Activated naive CD8-positive, alpha-beta T cell treated with anti-CD3 and anti-CD28 coated beads, Interleukin-2, amount 50 U/mL, for 24 hours (primary cell): ENCODE data around the gene ZNF821.
"Not testable (repeated sequence)": the region's sequence is repeated elsewhere in the genome, so short reads cannot be mapped to it uniquely, and the experiment has no call there.

Experiments used
- ATAC-seq: fragments of 150-1000 bp; cut with Tn5 transposase; one replicate; pipeline ENCODE4 v1.10.0; 2021
- DNase-seq: peaks from one replicate; pipeline ENCODE4 v3.0.0; 2021
- H3K27ac Mint-ChIP-seq: one replicate; pipeline ENCODE4 v1.8.0; 2021; ENCODE audit warnings: mild to moderate bottlenecking, mixed read lengths
- H3K27me3 Mint-ChIP-seq: one replicate; pipeline ENCODE4 v1.8.0; 2021; ENCODE audit warnings: mixed read lengths
- H3K36me3 Mint-ChIP-seq: one replicate; pipeline ENCODE4 v1.8.0; 2021; ENCODE audit warnings: low read depth, mixed read lengths
- H3K4me1 Mint-ChIP-seq: one replicate; pipeline ENCODE4 v1.8.0; 2021; ENCODE audit warnings: mixed read lengths
- H3K4me3 Mint-ChIP-seq: one replicate; pipeline ENCODE4 v1.8.0; 2021; ENCODE audit warnings: mild to moderate bottlenecking, moderate library complexity, mixed read lengths
- H3K9me3 Mint-ChIP-seq: one replicate; pipeline ENCODE4 v1.8.0; 2021; ENCODE audit warnings: mixed read lengths

The ZNF821 gene

GRCh38 chr16:71915350-71915749, 31.4 kb upstream of the ZNF821 start:
- ATAC-seq (no peak), DNase-seq (no peak)
- peak overlapping the region; percentile 46 for H3K27ac Mint-ChIP-seq
- no peaks in the 10 kb centered on the region for H3K27me3 Mint-ChIP-seq
- peaks cover 52% of the 10 kb centered on the region for H3K4me1 Mint-ChIP-seq
- H3K36me3 Mint-ChIP-seq, result peaks cover 58% of the 10 kb centered on the region
- no peaks in the 10 kb centered on the region for H3K9me3 Mint-ChIP-seq
- no peak overlapping the region for H3K4me3 Mint-ChIP-seq

GRCh38 chr16:71914802-71915201, 30.8 kb upstream of the ZNF821 start:
- Mint-ChIP-seq H3K36me3 (peaks cover 53% of the 10 kb centered on the region), H3K27ac (no peak overlapping the region), H3K4me1 (peaks cover 56% of the 10 kb centered on the region), H3K4me3 (no peak overlapping the region), H3K9me3 (no peaks in the 10 kb centered on the region), H3K27me3 (no peaks in the 10 kb centered on the region)
- DNase-seq, result no peak
- ATAC-seq, result no peak

GRCh38 chr16:71912534-71913275, 28.7 kb upstream of the ZNF821 start:
- Mint-ChIP-seq H3K4me1 (peaks cover 77% of the 10 kb centered on the region), H3K4me3 (no peak overlapping the region), H3K36me3 (peaks cover 35% of the 10 kb centered on the region), H3K9me3 (no peaks in the 10 kb centered on the region), H3K27me3 (no peaks in the 10 kb centered on the region), H3K27ac (no peak overlapping the region)
- DNase-seq, result no peak
- ATAC-seq, result no peak

- no peaks in the 10 kb centered on the region for H3K9me3 Mint-ChIP-seq
- H3K27ac Mint-ChIP-seq, result no peak overlapping the region
- no peak for ATAC-seq
- H3K27me3 Mint-ChIP-seq, result no peaks in the 10 kb centered on the region
- DNase-seq, result no peak
- H3K4me1 Mint-ChIP-seq, result peaks cover 84% of the 10 kb centered on the region
- peaks cover 25% of the 10 kb centered on the region for H3K36me3 Mint-ChIP-seq
- H3K4me3 Mint-ChIP-seq, result no peak overlapping the region
These were observed 27.1 kb upstream of the ZNF821 start for GRCh38 chr16:71911121-71911520.

GRCh38 chr16:71905765-71906164, 21.8 kb upstream of the ZNF821 start:
- Mint-ChIP-seq H3K27ac (peak overlapping the region; percentile 53), H3K36me3 (peaks cover 13% of the 10 kb centered on the region), H3K4me1 (peaks cover 85% of the 10 kb centered on the region)
- H3K27me3 Mint-ChIP-seq, H3K9me3 Mint-ChIP-seq, DNase-seq, H3K4me3 Mint-ChIP-seq, ATAC-seq: not testable (repeated sequence)

GRCh38 chr16:71904239-71904638, 20.3 kb upstream of the ZNF821 start:
- H3K9me3 Mint-ChIP-seq, result no peaks in the 10 kb centered on the region
- no peak for DNase-seq
- peaks cover 83% of the 10 kb centered on the region for H3K4me1 Mint-ChIP-seq
- H3K36me3 Mint-ChIP-seq, result peaks cover 13% of the 10 kb centered on the region
- H3K27ac Mint-ChIP-seq, result no peak overlapping the region
- H3K27me3 Mint-ChIP-seq, result no peaks in the 10 kb centered on the region
- H3K4me3 Mint-ChIP-seq, result no peak overlapping the region
- no peak for ATAC-seq

GRCh38 chr16:71903608-71904007, 19.6 kb upstream of the ZNF821 start:
- no peaks in the 10 kb centered on the region for H3K9me3 Mint-ChIP-seq
- H3K4me3 Mint-ChIP-seq, result no peak overlapping the region
- DNase-seq (no peak), ATAC-seq (no peak)
- peaks cover 15% of the 10 kb centered on the region for H3K36me3 Mint-ChIP-seq
- H3K27ac Mint-ChIP-seq, result peak overlapping the region; percentile 11
- H3K27me3 Mint-ChIP-seq, result no peaks in the 10 kb centered on the region
- peaks cover 82% of the 10 kb centered on the region for H3K4me1 Mint-ChIP-seq

GRCh38 chr16:71902656-71903365, 18.8 kb upstream of the ZNF821 start:
- H3K36me3 Mint-ChIP-seq, result peaks cover 14% of the 10 kb centered on the region
- no peaks in the 10 kb centered on the region for H3K9me3 Mint-ChIP-seq
- H3K4me3 Mint-ChIP-seq, result no peak overlapping the region
- no peak overlapping the region for H3K27ac Mint-ChIP-seq
- ATAC-seq, result no peak
- peaks cover 81% of the 10 kb centered on the region for H3K4me1 Mint-ChIP-seq
- no peaks in the 10 kb centered on the region for H3K27me3 Mint-ChIP-seq
- DNase-seq, result no peak

- H3K27ac Mint-ChIP-seq, result peak overlapping the region; percentile 64
- peak overlapping the region; percentile 14 for H3K4me3 Mint-ChIP-seq
- no peaks in the 10 kb centered on the region for H3K9me3 Mint-ChIP-seq
- no peaks in the 10 kb centered on the region for H3K27me3 Mint-ChIP-seq
- peaks cover 10% of the 10 kb centered on the region for H3K36me3 Mint-ChIP-seq
- ATAC-seq (no peak), DNase-seq (no peak)
- H3K4me1 Mint-ChIP-seq, result peaks cover 67% of the 10 kb centered on the region
These were observed 15.2 kb upstream of the ZNF821 start for GRCh38 chr16:71899171-71899570.

- no peaks in the 10 kb centered on the region for H3K27me3 Mint-ChIP-seq
These were observed 12.9 kb upstream of the ZNF821 start for GRCh38 chr16:71896764-71897368.

GRCh38 chr16:71895679-71896365, 11.8 kb upstream of the ZNF821 start:
- Mint-ChIP-seq H3K36me3 (peaks cover 7% of the 10 kb centered on the region), H3K27me3 (no peaks in the 10 kb centered on the region), H3K27ac (peak overlapping the region; percentile 94), H3K4me1 (peaks cover 45% of the 10 kb centered on the region), H3K9me3 (no peaks in the 10 kb centered on the region), H3K4me3 (peak overlapping the region; percentile 96)
- ATAC-seq, result peak; percentile 17
- DNase-seq, result no peak

More at GRCh38 chr16:71896764-71897368, 12.9 kb upstream of the ZNF821 start:
- peaks cover 7% of the 10 kb centered on the region for H3K36me3 Mint-ChIP-seq
- H3K27ac Mint-ChIP-seq, result peak overlapping the region; percentile 46
- H3K4me1 Mint-ChIP-seq, result peaks cover 53% of the 10 kb centered on the region
- no peak for DNase-seq
- peak overlapping the region; percentile 96 for H3K4me3 Mint-ChIP-seq
- H3K9me3 Mint-ChIP-seq, result no peaks in the 10 kb centered on the region
- no peak for ATAC-seq

- Mint-ChIP-seq H3K27me3 (no peaks in the 10 kb centered on the region), H3K4me1 (peaks cover 39% of the 10 kb centered on the region), H3K9me3 (no peaks in the 10 kb centered on the region), H3K4me3 (peak within 1 kb of the TSS; percentile 96), H3K36me3 (peaks cover 7% of the 10 kb centered on the region), H3K27ac (peak within 1 kb of the TSS; percentile 94)
- ATAC-seq, result peak; percentile 94
- peak; percentile 97 for DNase-seq
These were observed 11.1 kb upstream of the ZNF821 start, which contains the start of gene IST1 for GRCh38 chr16:71894921-71895678. Gene IST1, plus strand, starts transcription at chr16:71895531. Its CDS starts 20,110 bp downstream, at chr16:71915641.

- no peaks in the 10 kb centered on the region for H3K27me3 Mint-ChIP-seq
- no peaks in the 10 kb centered on the region for H3K9me3 Mint-ChIP-seq
- H3K4me1 Mint-ChIP-seq, result peaks cover 34% of the 10 kb centered on the region
- peak; percentile 17 for ATAC-seq
- H3K36me3 Mint-ChIP-seq, result peaks cover 7% of the 10 kb centered on the region
- H3K4me3 Mint-ChIP-seq, result peak overlapping the region; percentile 96
- peak overlapping the region; percentile 94 for H3K27ac Mint-ChIP-seq
- peak; percentile 44 for DNase-seq
These were observed 10.4 kb upstream of the ZNF821 start for GRCh38 chr16:71894229-71894920.
